Omental fat pad (tissue), 4 donors: ENCODE data around the gene MYCL. TPM values are rescaled to one million over a fixed set of nuclear protein-coding genes. Genes with fewer than 3 reads are reported as not detected.

ENCODE experiments used
- ATAC-seq: fragments of 150-250 bp; one replicate; pipeline ENCODE4 v1.9.1; 2016; ENCODE audit warnings: mild to moderate bottlenecking, moderate library complexity; ENCODE audit not compliant: low FRiP score
- DNase-seq: peaks from one replicate; pipeline ENCODE4 v3.0.0-alpha.2; 2019; ENCODE audit warnings: low spot score
- total RNA-seq, 4 donors: library from RNA; depleted of rRNA; stranded (reverse); fragments of >200 nt; gene quantifications; one replicate each; pipeline ENCODE4 v1.1.0, GENCODE V29; 2016
- TF ChIP-seq, protein P1 (sequence below), 3 donors: fragments of 450-650 bp; IDR thresholded peaks; one replicate each; pipeline ENCODE4 v1.5.1; 2016 to 2017; ENCODE audit warnings: antibody characterized with exemption in 3 of 3, mild to moderate bottlenecking in 3 of 3, moderate library complexity in 2 of 3

MYCL gene, protein sequence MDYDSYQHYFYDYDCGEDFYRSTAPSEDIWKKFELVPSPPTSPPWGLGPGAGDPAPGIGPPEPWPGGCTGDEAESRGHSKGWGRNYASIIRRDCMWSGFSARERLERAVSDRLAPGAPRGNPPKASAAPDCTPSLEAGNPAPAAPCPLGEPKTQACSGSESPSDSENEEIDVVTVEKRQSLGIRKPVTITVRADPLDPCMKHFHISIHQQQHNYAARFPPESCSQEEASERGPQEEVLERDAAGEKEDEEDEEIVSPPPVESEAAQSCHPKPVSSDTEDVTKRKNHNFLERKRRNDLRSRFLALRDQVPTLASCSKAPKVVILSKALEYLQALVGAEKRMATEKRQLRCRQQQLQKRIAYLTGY
- total RNA-seq, result 1 to 10 TPM in 1 of 4 donors, under 1 TPM in 1, not detected in 2; 0.31 to 1.3 TPM

DNA sequence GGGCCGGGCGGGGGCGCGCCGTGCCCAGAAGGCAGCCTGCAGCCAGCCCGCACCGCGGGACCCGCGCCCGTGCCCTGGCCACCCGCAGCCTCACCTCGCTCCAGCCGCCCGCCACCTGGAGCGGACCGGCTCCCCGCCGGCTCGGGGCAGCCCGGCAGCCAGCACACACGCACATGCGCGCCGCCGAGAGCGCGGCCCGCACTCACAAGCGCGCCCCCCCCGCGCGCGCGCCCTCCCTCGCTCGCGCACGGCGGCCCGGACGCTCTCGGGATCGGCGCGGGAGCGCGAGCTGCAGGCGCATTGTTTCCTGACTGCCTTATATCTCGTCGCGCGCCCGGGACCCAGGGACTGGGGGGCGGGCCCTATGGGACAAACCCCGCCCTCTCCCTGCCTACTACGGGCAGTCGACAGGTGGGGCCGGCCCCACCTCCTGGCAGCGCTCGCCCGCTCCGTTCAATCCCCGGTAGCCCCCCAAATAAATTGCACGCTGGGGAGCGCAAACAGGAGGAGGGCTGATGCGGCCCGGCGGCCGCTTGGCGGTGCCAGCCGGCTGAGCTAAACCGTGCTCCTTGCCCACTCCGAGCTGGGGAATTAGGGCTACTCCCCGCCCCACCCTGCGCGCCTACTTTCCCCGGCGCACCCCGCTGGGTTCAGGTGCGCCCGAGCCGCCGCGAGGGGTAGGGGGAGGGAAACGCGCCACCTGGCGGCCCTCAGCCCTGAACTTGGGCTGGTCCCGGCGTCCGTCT lies at the start of gene MYCL:
Gene MYCL (minus strand): TSS at position 204 of the 746 bp plus-strand sequence. CDS start 483 bp downstream, outside the sequence.
- TF ChIP-seq, protein P1, sequence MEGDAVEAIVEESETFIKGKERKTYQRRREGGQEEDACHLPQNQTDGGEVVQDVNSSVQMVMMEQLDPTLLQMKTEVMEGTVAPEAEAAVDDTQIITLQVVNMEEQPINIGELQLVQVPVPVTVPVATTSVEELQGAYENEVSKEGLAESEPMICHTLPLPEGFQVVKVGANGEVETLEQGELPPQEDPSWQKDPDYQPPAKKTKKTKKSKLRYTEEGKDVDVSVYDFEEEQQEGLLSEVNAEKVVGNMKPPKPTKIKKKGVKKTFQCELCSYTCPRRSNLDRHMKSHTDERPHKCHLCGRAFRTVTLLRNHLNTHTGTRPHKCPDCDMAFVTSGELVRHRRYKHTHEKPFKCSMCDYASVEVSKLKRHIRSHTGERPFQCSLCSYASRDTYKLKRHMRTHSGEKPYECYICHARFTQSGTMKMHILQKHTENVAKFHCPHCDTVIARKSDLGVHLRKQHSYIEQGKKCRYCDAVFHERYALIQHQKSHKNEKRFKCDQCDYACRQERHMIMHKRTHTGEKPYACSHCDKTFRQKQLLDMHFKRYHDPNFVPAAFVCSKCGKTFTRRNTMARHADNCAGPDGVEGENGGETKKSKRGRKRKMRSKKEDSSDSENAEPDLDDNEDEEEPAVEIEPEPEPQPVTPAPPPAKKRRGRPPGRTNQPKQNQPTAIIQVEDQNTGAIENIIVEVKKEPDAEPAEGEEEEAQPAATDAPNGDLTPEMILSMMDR (IDR thresholded peaks at IDR 0.05), result peak in 1 of 3 donors; percentile 32
- ATAC-seq, result peak; percentile 70
- peak; percentile 42 for DNase-seq

DNA sequence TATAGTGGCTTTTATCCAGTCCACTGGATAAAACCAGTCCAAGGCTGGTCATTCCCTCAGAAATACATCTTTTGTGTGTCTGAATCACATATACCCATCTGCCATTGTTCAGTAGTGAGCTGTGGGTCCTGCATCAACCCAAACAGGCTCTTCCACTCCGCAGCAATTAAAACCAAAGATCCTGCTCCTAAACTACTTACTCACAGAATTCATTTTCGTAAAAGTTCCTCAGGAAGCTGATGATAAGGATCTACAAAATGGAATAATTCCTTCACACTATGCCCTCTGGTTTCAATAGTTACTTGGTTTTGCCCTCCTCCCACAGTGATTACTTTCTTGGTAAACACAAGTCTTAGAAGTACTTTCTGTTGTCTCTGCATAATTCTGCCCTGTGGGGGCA lies 48.2 kb upstream of the MYCL start:
- TF ChIP-seq, protein P1 (IDR thresholded peaks at IDR 0.05), result no peak
- DNase-seq (no peak), ATAC-seq (no peak)

DNA sequence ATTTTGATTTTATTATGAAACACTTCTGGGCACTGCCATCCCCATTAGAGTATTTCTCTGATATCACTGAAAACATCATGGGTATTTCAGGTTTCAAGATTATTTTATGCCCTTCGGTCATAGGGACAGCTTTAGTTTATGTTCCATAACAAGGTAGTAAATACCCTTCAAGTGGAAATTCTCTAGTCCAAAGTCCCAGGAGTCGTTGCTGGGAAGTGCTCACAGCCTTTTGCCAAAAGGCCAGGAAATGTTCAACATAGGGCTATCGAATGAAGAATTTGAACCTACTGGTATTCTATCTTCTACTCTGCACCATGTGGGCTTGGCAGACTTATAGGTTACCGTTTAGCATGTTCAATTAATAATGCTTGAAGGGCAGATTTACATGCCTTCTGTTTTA lies 45.5 kb upstream of the MYCL start:
- no peak for DNase-seq
- ATAC-seq, result no peak
- TF ChIP-seq, protein P1 (IDR thresholded peaks at IDR 0.05), result no peak

DNA sequence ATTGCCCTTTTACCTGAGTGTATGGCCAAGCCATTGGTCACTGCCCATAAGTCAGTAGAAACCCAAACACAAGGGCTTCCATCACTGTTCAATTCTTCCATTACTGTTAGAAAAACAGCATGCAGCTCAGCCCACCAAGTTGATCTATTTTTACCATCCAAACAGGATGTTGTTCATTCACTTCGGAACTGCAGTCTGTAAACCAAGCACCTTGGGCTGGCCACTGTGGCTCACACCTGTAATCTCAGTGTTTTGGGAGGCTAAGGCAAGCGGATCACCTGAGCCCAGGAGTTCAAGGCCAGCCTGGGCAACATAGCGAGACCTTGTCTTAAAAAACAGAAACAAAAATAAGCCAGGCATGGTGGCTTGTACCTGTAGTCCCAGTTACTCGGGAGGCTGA lies 44.5 kb upstream of the MYCL start:
- DNase-seq (no peak), ATAC-seq (no peak)
- TF ChIP-seq, protein P1 (IDR thresholded peaks at IDR 0.05), result no peak

DNA sequence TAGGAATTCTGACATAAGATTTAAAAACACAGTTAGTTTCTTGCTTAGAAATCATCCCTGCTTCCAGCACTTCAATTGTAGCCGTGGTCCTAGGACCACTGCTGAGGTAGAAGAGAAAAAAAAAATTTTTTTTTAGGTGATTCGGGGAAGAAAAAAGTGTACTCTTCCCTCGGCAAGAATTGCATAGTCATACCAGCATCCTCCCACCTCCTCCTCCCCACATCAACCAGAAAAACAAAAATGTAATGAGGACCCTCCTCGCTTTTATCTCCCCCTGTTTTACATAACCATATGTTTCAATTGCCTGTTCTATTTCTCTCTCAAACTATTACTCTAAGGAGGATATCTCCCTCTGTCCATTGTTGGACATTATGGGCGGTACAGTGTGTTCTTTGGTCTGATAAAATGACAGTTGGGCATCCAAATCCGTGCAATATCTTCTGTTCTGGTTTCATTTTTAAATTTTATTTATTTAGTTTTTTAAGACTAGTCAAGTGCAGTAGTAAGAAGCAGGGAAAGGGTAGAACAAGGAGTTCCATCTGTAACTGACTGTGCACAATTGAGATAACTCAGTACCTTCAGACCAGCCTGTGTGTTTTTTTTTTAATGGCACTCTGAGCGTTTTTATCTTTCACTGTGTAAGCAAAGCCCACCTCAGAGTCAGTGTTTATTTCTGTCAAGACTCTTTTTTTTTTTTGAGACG lies 42.8 kb upstream of the MYCL start:
- ATAC-seq (peak; percentile 51), DNase-seq (no peak)
- TF ChIP-seq, protein P1 (IDR thresholded peaks at IDR 0.05), result no peak

DNA sequence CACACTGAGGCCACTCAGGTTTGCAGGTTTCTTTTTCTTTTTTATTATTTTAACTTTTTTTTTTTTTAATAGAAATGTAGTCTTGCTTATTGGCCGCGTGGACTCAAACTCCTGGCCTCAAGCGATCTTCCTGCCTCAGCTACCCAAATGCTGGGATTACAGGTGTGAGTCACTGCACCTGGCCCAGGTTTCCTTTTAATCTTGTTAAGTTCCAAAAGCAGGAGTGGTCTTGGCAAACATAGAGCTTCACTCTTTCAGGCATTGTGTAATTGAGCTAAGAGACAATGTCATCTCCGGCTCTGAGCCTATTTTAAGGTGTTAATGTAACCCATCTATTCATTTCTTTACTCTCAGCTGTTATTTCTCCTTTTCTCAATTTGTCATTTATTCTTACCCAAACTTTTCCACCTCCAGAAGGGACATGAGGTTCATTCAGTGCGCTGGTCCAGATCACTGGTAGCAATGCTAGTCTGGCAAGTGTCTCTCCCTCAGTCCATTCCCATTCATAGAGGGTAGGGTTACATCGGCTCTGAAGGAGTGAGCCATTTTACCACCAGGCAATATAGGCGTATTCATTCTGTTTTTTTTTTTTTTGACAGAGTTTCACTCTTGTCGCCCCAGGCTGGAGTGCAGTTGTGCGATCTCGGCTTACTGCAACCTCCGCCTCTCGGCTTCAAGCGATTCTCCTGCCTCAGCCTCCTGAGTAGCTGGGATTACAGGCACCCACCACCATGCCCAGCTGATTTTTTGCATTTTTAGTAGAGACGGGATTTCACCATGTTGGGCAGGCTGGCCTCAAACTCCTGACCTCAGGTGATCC lies 42.0 kb upstream of the MYCL start:
- no peak for DNase-seq
- no peak for ATAC-seq
- TF ChIP-seq, protein P1 (IDR thresholded peaks at IDR 0.05), result no peak
